HG03432 (cell line): ENCODE data around the gene MNT.
"Not testable (repeated sequence)": the region's sequence is repeated elsewhere in the genome, so short reads cannot be mapped to it uniquely, and the experiment has no call there.

Experiments
- ATAC-seq: cut with Tn5 transposase; IDR thresholded peaks from one replicate; pipeline ENCODE4 v1.9.1; 2021; ENCODE audit warnings: mild to moderate bottlenecking, moderate library complexity; ENCODE audit not compliant: unreplicated experiment

MNT gene

GRCh38 chr17:2400877-2401425 lies at the start of gene MNT:
Gene MNT (minus strand): TSS chr17:2401060. CDS start chr17:2400712, 348 bp downstream.
- ATAC-seq = peak; percentile 38

GRCh38 chr17:2450016-2450650 lies 49.3 kb upstream of the MNT start:
- no peak for ATAC-seq

GRCh38 chr17:2449486-2449885 lies 48.6 kb upstream of the MNT start:
- no peak for ATAC-seq

GRCh38 chr17:2447479-2447878 lies 46.6 kb upstream of the MNT start:
- ATAC-seq = not testable (repeated sequence)

GRCh38 chr17:2445638-2446037 lies 44.8 kb upstream of the MNT start:
- ATAC-seq = no peak

- ATAC-seq = no peak
Observed at GRCh38 chr17:2444382-2444781, 43.5 kb upstream of the MNT start.

- ATAC-seq = no peak
Observed at GRCh38 chr17:2442166-2442565, 41.3 kb upstream of the MNT start.

GRCh38 chr17:2440930-2441329 lies 40.1 kb upstream of the MNT start:
- ATAC-seq = no peak

- not testable (repeated sequence) for ATAC-seq
Observed at GRCh38 chr17:2439997-2440396, 39.1 kb upstream of the MNT start.

GRCh38 chr17:2438823-2439222 lies 38.0 kb upstream of the MNT start:
- ATAC-seq = no peak

GRCh38 chr17:2436316-2436905 lies 35.6 kb upstream of the MNT start:
- no peak for ATAC-seq

- no peak for ATAC-seq
Observed at GRCh38 chr17:2435862-2436261, 35.0 kb upstream of the MNT start.

- no peak for ATAC-seq
Observed at GRCh38 chr17:2435181-2435741, 34.4 kb upstream of the MNT start.

- ATAC-seq = no peak
Observed at GRCh38 chr17:2433696-2434095, 32.8 kb upstream of the MNT start.

- ATAC-seq = no peak
Observed at GRCh38 chr17:2427910-2428309, 27.1 kb upstream of the MNT start.

GRCh38 chr17:2427215-2427614 lies 26.4 kb upstream of the MNT start:
- ATAC-seq = no peak

- no peak for ATAC-seq
Observed at GRCh38 chr17:2423271-2423670, 22.4 kb upstream of the MNT start.

GRCh38 chr17:2421315-2422147 lies 20.7 kb upstream of the MNT start:
- no peak for ATAC-seq

GRCh38 chr17:2420176-2420575 lies 19.3 kb upstream of the MNT start:
- no peak for ATAC-seq

GRCh38 chr17:2419486-2419885 lies 18.6 kb upstream of the MNT start:
- no peak for ATAC-seq

- no peak for ATAC-seq
Observed at GRCh38 chr17:2418572-2418971, 17.7 kb upstream of the MNT start.
